ENCODE measurements around the gene DNAJC27.

Gene DNAJC27

GRCh38 chr2:24907116-24907515, 64.6 kb downstream of the DNAJC27 start:
- DNase-seq (ENCODE audit: low read depth in 2 of 2): no peak

DNA sequence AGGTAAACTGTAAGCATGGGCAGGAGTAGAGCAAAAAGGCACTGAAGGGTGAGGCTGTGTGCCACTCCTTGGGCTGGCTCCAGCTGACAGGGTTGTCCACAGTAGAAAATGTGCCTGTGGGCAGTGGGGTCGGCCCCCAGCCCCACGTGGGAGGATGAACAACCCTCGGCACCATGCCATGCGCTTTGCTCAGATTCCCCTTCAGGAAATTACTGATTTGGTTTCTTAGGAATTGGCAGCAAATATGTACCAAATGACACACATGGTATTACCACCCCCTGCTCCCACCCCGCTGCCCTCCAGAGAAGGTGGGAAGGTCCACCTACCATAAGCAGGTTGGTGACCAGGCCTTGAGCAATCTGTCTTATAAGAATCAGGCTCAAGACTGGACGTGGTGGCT, 65.3 kb downstream of the DNAJC27 start:
- no peak for DNase-seq (ENCODE audit: low read depth in 2 of 2)

DNA sequence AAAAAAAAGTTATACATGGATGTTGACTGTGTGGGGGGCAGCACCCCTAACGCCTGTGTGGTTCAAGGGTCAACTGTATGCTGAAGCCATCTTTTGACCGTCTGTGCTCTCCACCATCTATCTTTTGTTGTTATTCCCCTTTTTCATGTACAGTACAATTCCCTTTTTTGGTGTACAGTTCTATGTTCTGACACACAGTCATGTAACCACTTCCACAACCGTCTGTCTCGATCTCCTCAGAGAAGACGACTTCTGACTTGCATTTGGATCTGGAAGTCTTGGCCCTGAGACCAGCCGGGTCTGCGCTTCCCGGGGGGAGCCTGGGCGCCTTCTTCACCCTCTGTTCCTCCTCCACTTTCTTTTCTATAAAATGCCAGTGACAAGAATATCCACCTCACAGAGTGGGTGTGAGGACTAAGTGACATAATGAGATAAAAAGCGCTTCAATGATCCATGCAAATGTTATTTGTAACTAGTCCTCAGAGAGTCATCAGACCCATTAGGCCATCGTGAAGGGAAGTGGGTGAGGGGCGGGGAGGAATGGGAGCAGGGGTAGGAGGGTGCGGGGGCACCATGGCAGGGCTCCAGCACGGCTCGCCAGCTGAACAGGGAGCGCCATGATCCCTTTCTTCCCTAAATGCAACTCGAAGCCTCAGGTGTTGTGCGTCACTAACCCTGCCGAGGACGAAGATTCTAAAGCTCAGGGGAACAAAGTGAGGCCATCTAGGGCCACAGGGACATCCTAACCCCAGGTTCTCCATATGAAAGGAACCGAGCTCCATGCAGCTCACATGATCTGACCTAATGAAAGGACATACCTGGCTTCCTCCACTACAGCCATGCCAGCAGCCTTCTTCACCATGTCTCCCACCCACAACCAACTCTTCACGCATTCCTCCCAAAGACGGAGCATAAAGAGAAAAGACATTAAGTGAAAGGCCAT, 68.3 kb downstream of the DNAJC27 start:
- no peak for DNase-seq (ENCODE audit: low read depth in 2 of 2)

DNA sequence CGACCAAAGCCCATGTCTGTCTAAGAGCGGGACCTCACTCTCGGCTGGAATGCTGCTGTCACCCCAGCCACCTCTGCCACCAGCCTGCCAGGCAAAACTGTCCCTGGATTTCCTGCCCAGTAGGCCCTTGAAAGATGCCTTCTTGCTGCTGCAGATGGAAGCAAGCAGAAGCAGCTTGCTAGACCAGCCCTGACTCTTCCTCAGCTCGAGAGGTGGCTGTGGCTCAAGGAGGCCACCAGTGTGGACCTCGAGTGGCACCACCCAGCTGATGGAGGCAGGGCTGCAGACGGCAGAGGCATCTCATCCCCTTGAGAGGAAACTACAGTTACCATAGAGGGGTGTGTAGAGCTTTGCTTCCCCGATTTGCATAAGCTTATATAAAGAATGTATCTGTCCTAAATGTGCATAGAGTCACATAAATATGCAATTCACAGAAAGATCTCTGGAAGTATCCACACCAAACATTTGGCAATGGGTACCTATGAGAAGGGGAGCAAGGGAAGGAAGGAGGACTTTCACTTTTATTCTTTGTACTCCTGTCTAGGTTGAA, 72.3 kb downstream of the DNAJC27 start:
- DNase-seq (ENCODE audit: low read depth in 2 of 2): no peak

- DNase-seq (ENCODE audit: low read depth in 2 of 2): no peak
These were observed 73.3 kb downstream of the DNAJC27 start for GRCh38 chr2:24898122-24899109.

DNA sequence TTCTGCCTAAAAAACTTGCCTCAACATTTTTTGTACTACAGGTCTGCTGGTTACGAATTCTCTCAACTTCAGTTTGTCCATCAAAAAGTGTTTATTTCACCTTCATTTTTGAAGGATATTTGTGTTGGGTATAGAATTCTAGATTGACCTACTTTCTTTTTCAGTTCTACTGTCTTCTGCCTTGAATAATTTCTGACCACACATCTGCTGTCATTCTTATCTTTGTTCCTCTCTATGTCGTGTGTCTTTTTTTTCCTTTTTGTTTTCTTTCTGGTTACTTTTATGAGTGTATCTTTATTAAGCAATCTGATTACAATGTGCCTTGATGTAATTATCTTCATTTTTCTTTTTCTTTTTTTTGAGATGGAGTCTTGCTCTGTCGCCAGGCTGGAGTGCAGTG, 77.0 kb downstream of the DNAJC27 start:
- DNase-seq (ENCODE audit: low read depth in 2 of 2): no peak

GRCh38 chr2:24893934-24894333, 77.8 kb downstream of the DNAJC27 start:
- DNase-seq (ENCODE audit: low read depth in 2 of 2): no peak
